GM23338 (cell line): ENCODE results near the gene KAT2A. TPM values are rescaled to one million over a fixed set of nuclear protein-coding genes. Genes with fewer than 3 reads are reported as not detected.

Experiments used
- ATAC-seq: fragments of 200-7000 bp; cut with Tn5 transposase; 3 replicates; pipeline ENCODE4 v1.9.1; 2020
- DNase-seq: peaks from one replicate; pipeline ENCODE4 v3.0.0-alpha.2; 2015; ENCODE audit warnings: low spot score
- H2AFZ ChIP-seq: fragments of 200-600 bp; sonication (generic); 2 replicates; pipeline ENCODE4 v1.8.0; 2016; ENCODE audit warnings: antibody characterized with exemption, mild to moderate bottlenecking, moderate library complexity
- H3F3A ChIP-seq: fragments of 200-600 bp; sonication (generic); replicated peaks from 2 replicates; pipeline ENCODE4 v1.8.0; 2017; ENCODE audit warnings: antibody characterized with exemption, mixed run types, low read depth
- H3K27ac ChIP-seq: fragments of 200-600 bp; sonication (generic); 2 replicates; pipeline ENCODE4 v1.6.1; 2016; ENCODE audit warnings: low read depth
- H3K27me3 ChIP-seq: fragments of 200-600 bp; sonication (generic); 2 replicates; pipeline ENCODE4 v1.8.0; 2016; ENCODE audit warnings: mild to moderate bottlenecking, mixed run types, moderate library complexity; ENCODE audit not compliant: insufficient read depth
- H3K36me3 ChIP-seq: fragments of 200-600 bp; sonication (generic); 2 replicates; pipeline ENCODE4 v1.8.0; 2016; ENCODE audit warnings: mild to moderate bottlenecking; ENCODE audit not compliant: insufficient read depth
- H3K4me1 ChIP-seq: fragments of 200-600 bp; sonication (generic); 2 replicates; pipeline ENCODE4 v1.8.0; 2016; ENCODE audit warnings: mild to moderate bottlenecking, moderate library complexity; ENCODE audit not compliant: insufficient read depth
- H3K4me2 ChIP-seq: fragments of 200-600 bp; sonication (generic); 2 replicates; pipeline ENCODE4 v1.7.1; 2017; ENCODE audit warnings: mixed run types
- H3K4me3 ChIP-seq: fragments of 200-600 bp; sonication (generic); 2 replicates; pipeline ENCODE4 v1.6.1; 2016; ENCODE audit warnings: mixed run types
- H3K79me2 ChIP-seq: fragments of 200-600 bp; sonication (generic); replicated peaks from 2 replicates; pipeline ENCODE4 v1.8.0; 2017; ENCODE audit warnings: mild to moderate bottlenecking; ENCODE audit not compliant: insufficient read depth
- H3K9me2 ChIP-seq: fragments of 200-600 bp; sonication (generic); 2 replicates; pipeline ENCODE4 v1.8.0; 2017; ENCODE audit not compliant: insufficient read depth
- H4K20me1 ChIP-seq: fragments of 200-600 bp; sonication (generic); replicated peaks from 2 replicates; pipeline ENCODE4 v1.8.0; 2017; ENCODE audit warnings: mild to moderate bottlenecking; ENCODE audit not compliant: insufficient read depth
- H3K27ac Mint-ChIP-seq: 2 replicates; pipeline ENCODE4 v1.8.0; 2020; ENCODE audit warnings: inconsistent platforms, mild to moderate bottlenecking, moderate library complexity, mixed read lengths
- H3K27me3 Mint-ChIP-seq: 3 replicates; pipeline ENCODE4 v1.8.0; 2022; ENCODE audit warnings: low read depth, mild to moderate bottlenecking, moderate library complexity, mixed read lengths, inconsistent platforms; ENCODE audit not compliant: insufficient read depth, poor library complexity
- H3K36me3 Mint-ChIP-seq: 3 replicates; pipeline ENCODE4 v1.8.0; 2021; ENCODE audit warnings: low read depth, mild to moderate bottlenecking, inconsistent platforms, moderate library complexity, mixed read lengths
- H3K4me1 Mint-ChIP-seq: 3 replicates; pipeline ENCODE4 v1.8.0; 2020; ENCODE audit warnings: mild to moderate bottlenecking, inconsistent platforms, mixed read lengths
- H3K4me3 Mint-ChIP-seq: 3 replicates; pipeline ENCODE4 v1.8.0; 2021; ENCODE audit warnings: moderate library complexity, mild to moderate bottlenecking, inconsistent platforms, mixed read lengths
- H3K9me3 Mint-ChIP-seq: 3 replicates; pipeline ENCODE4 v1.8.0; 2020; ENCODE audit warnings: moderate library complexity, mild to moderate bottlenecking, inconsistent platforms, mixed read lengths
- ZNF114 ChIP-seq: fragments of 250-450 bp; sonication (Bioruptor Pico); IDR thresholded peaks from 2 replicates; pipeline ENCODE4 v1.5.0; 2020; ENCODE audit warnings: mild to moderate bottlenecking, moderate library complexity
- polyA plus RNA-seq: library from polyadenylated mRNA; unstranded; fragments of >200 nt; fragmentation: Nextera tagmentation; extraction: Ambion mirVana; gene quantifications from 2 replicates; pipeline ENCODE4 v1.2.1, GENCODE V29; 2016
- total RNA-seq: library from RNA; depleted of rRNA; stranded (reverse); fragments of >200 nt; shearing (Covaris generic); gene quantifications from 2 replicates; pipeline ENCODE4 v1.2.3, GENCODE V29; 2014
- TF ChIP-seq, protein P1 (sequence below): fragments of 250-450 bp; sonication (Bioruptor Pico); IDR thresholded peaks from 2 replicates; pipeline ENCODE4 v1.5.0; 2020; ENCODE audit warnings: mild to moderate bottlenecking, moderate library complexity
- TF ChIP-seq, protein P2 (sequence below): IDR thresholded peaks from one replicate; pipeline ENCODE4 v1.6.1; 2018; ENCODE audit warnings: antibody characterized with exemption; ENCODE audit not compliant: unreplicated experiment

KAT2A gene
- total and polyA plus RNA-seq, 2 experiments from 2014 or later = 13.9 to 25.2 TPM

DNA sequence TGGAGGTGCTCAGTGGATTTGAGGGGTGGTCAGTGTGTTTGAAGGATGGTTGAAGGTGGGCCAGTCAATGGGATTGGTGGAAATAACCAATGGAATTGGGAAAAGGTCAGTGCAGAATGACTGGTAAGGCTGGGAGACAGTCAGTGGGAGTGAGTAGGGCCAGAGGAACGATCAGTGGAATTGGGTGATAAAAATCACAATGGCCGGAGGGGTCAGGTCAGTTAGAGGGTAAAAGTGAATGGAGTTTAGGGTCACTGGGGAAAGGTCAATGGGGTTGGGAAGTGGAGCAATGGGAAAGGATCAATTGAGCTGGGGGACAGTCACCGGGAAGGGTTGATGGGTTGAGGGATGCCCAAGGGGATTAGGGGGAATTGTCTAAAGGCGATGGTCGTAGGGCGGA is 44.6 kb upstream of the KAT2A start (continued):
- TF ChIP-seq, protein P1, sequence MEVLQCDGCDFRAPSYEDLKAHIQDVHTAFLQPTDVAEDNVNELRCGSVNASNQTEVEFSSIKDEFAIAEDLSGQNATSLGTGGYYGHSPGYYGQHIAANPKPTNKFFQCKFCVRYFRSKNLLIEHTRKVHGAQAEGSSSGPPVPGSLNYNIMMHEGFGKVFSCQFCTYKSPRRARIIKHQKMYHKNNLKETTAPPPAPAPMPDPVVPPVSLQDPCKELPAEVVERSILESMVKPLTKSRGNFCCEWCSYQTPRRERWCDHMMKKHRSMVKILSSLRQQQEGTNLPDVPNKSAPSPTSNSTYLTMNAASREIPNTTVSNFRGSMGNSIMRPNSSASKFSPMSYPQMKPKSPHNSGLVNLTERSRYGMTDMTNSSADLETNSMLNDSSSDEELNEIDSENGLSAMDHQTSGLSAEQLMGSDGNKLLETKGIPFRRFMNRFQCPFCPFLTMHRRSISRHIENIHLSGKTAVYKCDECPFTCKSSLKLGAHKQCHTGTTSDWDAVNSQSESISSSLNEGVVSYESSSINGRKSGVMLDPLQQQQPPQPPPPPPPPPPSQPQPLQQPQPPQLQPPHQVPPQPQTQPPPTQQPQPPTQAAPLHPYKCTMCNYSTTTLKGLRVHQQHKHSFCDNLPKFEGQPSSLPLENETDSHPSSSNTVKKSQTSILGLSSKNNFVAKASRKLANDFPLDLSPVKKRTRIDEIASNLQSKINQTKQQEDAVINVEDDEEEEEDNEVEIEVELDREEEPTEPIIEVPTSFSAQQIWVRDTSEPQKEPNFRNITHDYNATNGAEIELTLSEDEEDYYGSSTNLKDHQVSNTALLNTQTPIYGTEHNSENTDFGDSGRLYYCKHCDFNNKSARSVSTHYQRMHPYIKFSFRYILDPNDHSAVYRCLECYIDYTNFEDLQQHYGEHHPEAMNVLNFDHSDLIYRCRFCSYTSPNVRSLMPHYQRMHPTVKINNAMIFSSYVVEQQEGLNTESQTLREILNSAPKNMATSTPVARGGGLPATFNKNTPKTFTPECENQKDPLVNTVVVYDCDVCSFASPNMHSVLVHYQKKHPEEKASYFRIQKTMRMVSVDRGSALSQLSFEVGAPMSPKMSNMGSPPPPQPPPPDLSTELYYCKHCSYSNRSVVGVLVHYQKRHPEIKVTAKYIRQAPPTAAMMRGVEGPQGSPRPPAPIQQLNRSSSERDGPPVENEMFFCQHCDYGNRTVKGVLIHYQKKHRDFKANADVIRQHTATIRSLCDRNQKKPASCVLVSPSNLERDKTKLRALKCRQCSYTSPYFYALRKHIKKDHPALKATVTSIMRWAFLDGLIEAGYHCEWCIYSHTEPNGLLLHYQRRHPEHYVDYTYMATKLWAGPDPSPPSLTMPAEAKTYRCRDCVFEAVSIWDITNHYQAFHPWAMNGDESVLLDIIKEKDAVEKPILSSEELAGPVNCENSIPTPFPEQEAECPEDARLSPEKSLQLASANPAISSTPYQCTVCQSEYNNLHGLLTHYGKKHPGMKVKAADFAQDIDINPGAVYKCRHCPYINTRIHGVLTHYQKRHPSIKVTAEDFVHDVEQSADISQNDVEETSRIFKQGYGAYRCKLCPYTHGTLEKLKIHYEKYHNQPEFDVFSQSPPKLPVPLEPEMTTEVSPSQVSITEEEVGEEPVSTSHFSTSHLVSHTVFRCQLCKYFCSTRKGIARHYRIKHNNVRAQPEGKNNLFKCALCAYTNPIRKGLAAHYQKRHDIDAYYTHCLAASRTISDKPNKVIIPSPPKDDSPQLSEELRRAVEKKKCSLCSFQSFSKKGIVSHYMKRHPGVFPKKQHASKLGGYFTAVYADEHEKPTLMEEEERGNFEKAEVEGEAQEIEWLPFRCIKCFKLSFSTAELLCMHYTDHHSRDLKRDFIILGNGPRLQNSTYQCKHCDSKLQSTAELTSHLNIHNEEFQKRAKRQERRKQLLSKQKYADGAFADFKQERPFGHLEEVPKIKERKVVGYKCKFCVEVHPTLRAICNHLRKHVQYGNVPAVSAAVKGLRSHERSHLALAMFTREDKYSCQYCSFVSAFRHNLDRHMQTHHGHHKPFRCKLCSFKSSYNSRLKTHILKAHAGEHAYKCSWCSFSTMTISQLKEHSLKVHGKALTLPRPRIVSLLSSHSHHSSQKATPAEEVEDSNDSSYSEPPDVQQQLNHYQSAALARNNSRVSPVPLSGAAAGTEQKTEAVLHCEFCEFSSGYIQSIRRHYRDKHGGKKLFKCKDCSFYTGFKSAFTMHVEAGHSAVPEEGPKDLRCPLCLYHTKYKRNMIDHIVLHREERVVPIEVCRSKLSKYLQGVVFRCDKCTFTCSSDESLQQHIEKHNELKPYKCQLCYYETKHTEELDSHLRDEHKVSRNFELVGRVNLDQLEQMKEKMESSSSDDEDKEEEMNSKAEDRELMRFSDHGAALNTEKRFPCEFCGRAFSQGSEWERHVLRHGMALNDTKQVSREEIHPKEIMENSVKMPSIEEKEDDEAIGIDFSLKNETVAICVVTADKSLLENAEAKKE = no peak

DNA sequence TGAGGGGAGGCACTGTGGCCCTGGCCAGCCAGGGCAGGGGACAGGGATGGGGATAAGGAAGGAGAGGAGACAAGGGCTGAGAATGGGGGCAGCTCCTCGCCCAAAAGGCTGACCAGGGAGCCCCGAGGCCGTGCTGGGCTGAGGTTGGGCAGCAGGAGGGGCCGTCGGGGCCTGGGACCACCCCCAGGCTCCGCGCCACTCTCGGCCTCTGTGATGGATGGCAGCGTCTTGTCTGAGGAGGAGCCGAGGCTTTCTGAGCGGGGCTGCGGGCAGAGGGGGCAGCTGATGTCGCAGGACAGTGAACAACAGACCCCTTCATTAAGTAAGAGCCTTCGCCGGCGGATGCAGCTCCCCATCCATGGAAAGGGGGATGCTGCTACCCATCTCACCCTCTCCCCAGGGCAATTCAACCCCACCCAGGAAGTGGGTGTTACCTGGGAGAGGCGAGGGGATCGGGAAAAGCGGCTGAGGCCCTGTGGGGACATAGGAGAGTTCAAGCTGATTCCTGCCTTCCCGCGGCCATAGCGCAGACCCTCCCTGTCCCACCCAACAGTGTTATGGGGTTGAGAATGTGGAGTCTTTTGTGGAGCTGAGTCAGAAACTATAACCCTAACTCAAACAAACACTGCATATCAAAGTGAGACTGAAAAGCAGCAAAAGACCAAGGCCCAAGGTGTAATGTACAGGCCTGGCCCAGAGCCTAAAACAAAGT is 42.7 kb upstream of the KAT2A start:
- Histone ChIP-seq H3K79me2 (no peaks in the 10 kb centered on the region), H4K20me1 (no peaks in the 10 kb centered on the region; the same call in 1 of the 2 replicates), H3K4me3 (no peak overlapping the region), H3F3A (no peaks in the 10 kb centered on the region), H3K4me2 (no peak overlapping the region), H3K27me3 (no peaks in the 10 kb centered on the region), H3K9me2 (no peaks in the 10 kb centered on the region), H3K36me3 (no peaks in the 10 kb centered on the region), H3K27ac (no peak overlapping the region), H2AFZ (no peak overlapping the region), H3K4me1 (no peaks in the 10 kb centered on the region; the same call in 1 of the 2 replicates)
- Mint-ChIP-seq H3K27ac (no peak overlapping the region), H3K4me1 (peaks cover 4% of the 10 kb centered on the region), H3K9me3 (no peaks in the 10 kb centered on the region), H3K4me3 (no peak overlapping the region), H3K27me3 (peaks cover 16% of the 10 kb centered on the region), H3K36me3 (no peaks in the 10 kb centered on the region)
- ATAC-seq (no peak), DNase-seq (no peak)
- TF ChIP-seq ZNF114 (CRISPR knock-in tag) = no peak
- TF ChIP-seq, protein P2, sequence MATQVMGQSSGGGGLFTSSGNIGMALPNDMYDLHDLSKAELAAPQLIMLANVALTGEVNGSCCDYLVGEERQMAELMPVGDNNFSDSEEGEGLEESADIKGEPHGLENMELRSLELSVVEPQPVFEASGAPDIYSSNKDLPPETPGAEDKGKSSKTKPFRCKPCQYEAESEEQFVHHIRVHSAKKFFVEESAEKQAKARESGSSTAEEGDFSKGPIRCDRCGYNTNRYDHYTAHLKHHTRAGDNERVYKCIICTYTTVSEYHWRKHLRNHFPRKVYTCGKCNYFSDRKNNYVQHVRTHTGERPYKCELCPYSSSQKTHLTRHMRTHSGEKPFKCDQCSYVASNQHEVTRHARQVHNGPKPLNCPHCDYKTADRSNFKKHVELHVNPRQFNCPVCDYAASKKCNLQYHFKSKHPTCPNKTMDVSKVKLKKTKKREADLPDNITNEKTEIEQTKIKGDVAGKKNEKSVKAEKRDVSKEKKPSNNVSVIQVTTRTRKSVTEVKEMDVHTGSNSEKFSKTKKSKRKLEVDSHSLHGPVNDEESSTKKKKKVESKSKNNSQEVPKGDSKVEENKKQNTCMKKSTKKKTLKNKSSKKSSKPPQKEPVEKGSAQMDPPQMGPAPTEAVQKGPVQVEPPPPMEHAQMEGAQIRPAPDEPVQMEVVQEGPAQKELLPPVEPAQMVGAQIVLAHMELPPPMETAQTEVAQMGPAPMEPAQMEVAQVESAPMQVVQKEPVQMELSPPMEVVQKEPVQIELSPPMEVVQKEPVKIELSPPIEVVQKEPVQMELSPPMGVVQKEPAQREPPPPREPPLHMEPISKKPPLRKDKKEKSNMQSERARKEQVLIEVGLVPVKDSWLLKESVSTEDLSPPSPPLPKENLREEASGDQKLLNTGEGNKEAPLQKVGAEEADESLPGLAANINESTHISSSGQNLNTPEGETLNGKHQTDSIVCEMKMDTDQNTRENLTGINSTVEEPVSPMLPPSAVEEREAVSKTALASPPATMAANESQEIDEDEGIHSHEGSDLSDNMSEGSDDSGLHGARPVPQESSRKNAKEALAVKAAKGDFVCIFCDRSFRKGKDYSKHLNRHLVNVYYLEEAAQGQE = no peak
